SK-N-SH (cell line): ENCODE results near the gene BMF. TPM values are rescaled to one million over a fixed set of nuclear protein-coding genes. Genes with fewer than 3 reads are reported as not detected.

Experiments
- CTCF ChIA-PET: fragments of 300-600, 350-600 bp; formaldehyde crosslinking; extraction: SDS; loops from one replicate; lab custom pipeline; 2021; lab: Yijun Ruan, JAX
- POLR2A ChIA-PET: fragments of 350-600 bp; sonication (Branson Sonifier 250); formaldehyde crosslinking; extraction: SDS; loops from one replicate; lab custom pipeline; 2020; ENCODE audit warnings: antibody characterized with exemption, inconsistent platforms; lab: Yijun Ruan, JAX
- DNase-seq: peaks from one replicate; pipeline ENCODE4 v3.0.0; 2012
- H2AFZ ChIP-seq: fragments of 200-600 bp; sonication (generic); 2 replicates; pipeline ENCODE4 v1.8.1; 2016; ENCODE audit warnings: antibody characterized with exemption, mild to moderate bottlenecking, low read depth
- H3F3A ChIP-seq: fragments of 200-600 bp; sonication (generic); replicated peaks from 2 replicates; pipeline ENCODE3; 2016; ENCODE audit warnings: antibody characterized with exemption, mild to moderate bottlenecking; ENCODE audit not compliant: insufficient read depth
- H3K27ac ChIP-seq, 2 experiments: fragments of 200-500 bp in 1 of 2; fragments of 200-600 bp in 1 of 2; sonication (Bioruptor generic) in 1 of 2; sonication (generic), shearing (Covaris generic) in 1 of 2; 2 replicates each; pipeline versions ENCODE4 v1.5.1 to v1.6.1; 2014 to 2016; ENCODE audit warnings: low read depth in 2 of 2, inconsistent platforms in 1 of 2, low read length in 1 of 2, mild to moderate bottlenecking in 1 of 2, mixed read lengths in 1 of 2
- H3K27me3 ChIP-seq: fragments of 200-600 bp; sonication (generic), shearing (Covaris generic); 2 replicates; pipeline ENCODE4 v1.6.1; 2016; ENCODE audit warnings: mixed run types; ENCODE audit not compliant: insufficient read depth
- H3K36me3 ChIP-seq, 2 experiments: fragments of 200-500 bp in 1 of 2; fragments of 200-600 bp in 1 of 2; sonication (Bioruptor generic) in 1 of 2; sonication (generic) in 1 of 2; replicated peaks in 1 of 2; 2 replicates each; pipeline versions ENCODE3 to v1.5.1; 2014 to 2016; ENCODE audit warnings: low read length in 1 of 2, mild to moderate bottlenecking in 1 of 2; ENCODE audit not compliant: insufficient read depth in 2 of 2, control insufficient read depth in 1 of 2
- H3K4me1 ChIP-seq, 2 experiments: fragments of 200-500 bp in 1 of 2; fragments of 200-600 bp in 1 of 2; sonication (Bioruptor generic) in 1 of 2; sonication (generic), shearing (Covaris generic) in 1 of 2; 2 replicates each; pipeline versions ENCODE4 v1.5.1 to v1.6.1; 2014 to 2016; ENCODE audit warnings: low read depth in 1 of 2, low read length in 1 of 2, mixed run types in 1 of 2; ENCODE audit not compliant: insufficient read depth in 2 of 2, control insufficient read depth in 1 of 2
- H3K4me2 ChIP-seq: fragments of 200-600 bp; sonication (generic), shearing (Covaris generic); 2 replicates; pipeline ENCODE4 v1.6.1; 2017; ENCODE audit warnings: mixed run types
- H3K4me3 ChIP-seq, 2 experiments: fragments of 200-500 bp in 1 of 2; fragments of 200-600 bp in 1 of 2; sonication (Bioruptor generic) in 1 of 2; sonication (generic), shearing (Covaris generic) in 1 of 2; 2 replicates each; pipeline versions ENCODE4 v1.5.1 to v1.8.1; 2014 to 2016; ENCODE audit warnings: low read depth in 2 of 2, inconsistent platforms in 1 of 2, low read length in 1 of 2, mild to moderate bottlenecking in 1 of 2, mixed read lengths in 1 of 2, moderate library complexity in 1 of 2
- H3K79me2 ChIP-seq: fragments of 200-600 bp; sonication (generic); 2 replicates; pipeline ENCODE4 v1.8.1; 2017; ENCODE audit warnings: mild to moderate bottlenecking; ENCODE audit not compliant: insufficient read depth
- H3K9ac ChIP-seq: fragments of 200-600 bp; sonication (generic); 2 replicates; pipeline ENCODE4 v1.6.1; 2017; ENCODE audit warnings: mixed run types
- H3K9me2 ChIP-seq: fragments of 200-600 bp; sonication (generic); 2 replicates; pipeline ENCODE4 v1.6.1; 2017; ENCODE audit warnings: mixed run types
- H3K9me3 ChIP-seq: fragments of 200-600 bp; sonication (generic); 2 replicates; pipeline ENCODE4 v1.6.1; 2017; ENCODE audit warnings: mixed run types, mild to moderate bottlenecking, moderate library complexity
- H4K20me1 ChIP-seq: fragments of 200-600 bp; sonication (generic); 2 replicates; pipeline ENCODE4 v1.6.1; 2017; ENCODE audit warnings: mild to moderate bottlenecking, mixed run types; ENCODE audit not compliant: insufficient read depth
- CHD2 ChIP-seq: fragments of 150-350 bp; IDR thresholded peaks from 2 replicates; pipeline ENCODE4 v1.6.1; 2018; ENCODE audit warnings: low read length; ENCODE audit not compliant: partially characterized antibody
- ELF1 ChIP-seq: IDR thresholded peaks from 2 replicates; pipeline ENCODE4 v1.4.0; 2012
- EP300 ChIP-seq, 2 experiments: IDR thresholded peaks; 2 replicates each; pipeline versions ENCODE4 v1.4.0 to v1.6.1; 2012; ENCODE audit warnings: borderline replicate concordance in 1 of 2, low read depth in 1 of 2, low read length in 1 of 2
- FOXJ3 ChIP-seq: sonication (generic); formaldehyde crosslinking; IDR thresholded peaks from 2 replicates; pipeline ENCODE4 v1.5.1; 2020; ENCODE audit warnings: mild to moderate bottlenecking, missing genetic modification reagents
- MEF2A ChIP-seq: IDR thresholded peaks from 2 replicates; pipeline ENCODE4 v1.4.0; 2012; ENCODE audit warnings: low read depth, borderline replicate concordance
- MXI1 ChIP-seq: IDR thresholded peaks from 2 replicates; pipeline ENCODE4 v1.6.1; 2012; ENCODE audit warnings: mild to moderate bottlenecking, low read depth, low read length, improper control_type of control experiment
- NRF1 ChIP-seq: IDR thresholded peaks from 2 replicates; pipeline ENCODE4 v1.6.1; 2012; ENCODE audit warnings: low read depth, mild to moderate bottlenecking, low read length
- POLR2AphosphoS5 ChIP-seq: IDR thresholded peaks from 2 replicates; pipeline ENCODE4 v1.6.1; 2012; ENCODE audit warnings: low read depth, low read length
- RAD21 ChIP-seq: IDR thresholded peaks from 2 replicates; pipeline ENCODE4 v1.6.1; 2012; ENCODE audit warnings: mild to moderate bottlenecking, low read length
- RFX5 ChIP-seq: IDR thresholded peaks from 2 replicates; pipeline ENCODE4 v1.6.1; 2012; ENCODE audit warnings: mild to moderate bottlenecking, improper control_type of control experiment, low read length
- RXRA ChIP-seq: IDR thresholded peaks from 2 replicates; pipeline ENCODE4 v1.4.0; 2012; ENCODE audit warnings: low read depth, mild to moderate bottlenecking, borderline replicate concordance
- SMC3 ChIP-seq: IDR thresholded peaks from 2 replicates; pipeline ENCODE4 v1.6.1; 2012; ENCODE audit warnings: low read depth, low read length, improper control_type of control experiment
- TEAD4 ChIP-seq: IDR thresholded peaks from 2 replicates; pipeline ENCODE4 v1.4.0; 2012; ENCODE audit warnings: mild to moderate bottlenecking, borderline replicate concordance; ENCODE audit not compliant: insufficient read depth
- YY1 ChIP-seq: IDR thresholded peaks from 2 replicates; pipeline ENCODE4 v1.4.0; 2012; ENCODE audit warnings: low read depth, mild to moderate bottlenecking
- WGBS: methylation state at CpG from one replicate; pipeline ENCODE4 v1.1.6; 2017; ENCODE audit warnings: low lambda C conversion rate; 5-methylcytosine and 5-hydroxymethylcytosine counted together
- polyA plus RNA-seq, 3 experiments: library from polyadenylated mRNA; depleted of rRNA; stranded (reverse); fragments of >200 nt; gene quantifications; 2 replicates each; pipeline ENCODE4 v1.2.3, GENCODE V29; 2012
- TF ChIP-seq, protein P1 (sequence below): IDR thresholded peaks from 2 replicates; pipeline ENCODE4 v1.4.0; 2012; ENCODE audit warnings: low read depth, borderline replicate concordance
- TF ChIP-seq, protein P2 (sequence below): IDR thresholded peaks from 2 replicates; pipeline ENCODE4 v1.4.0; 2012; ENCODE audit warnings: low read depth, borderline replicate concordance
- TF ChIP-seq, protein P3 (sequence below): IDR thresholded peaks from 2 replicates; pipeline ENCODE4; 2012
- TF ChIP-seq, protein P4 (sequence below): IDR thresholded peaks from 2 replicates; pipeline ENCODE4 v1.4.0; 2012; ENCODE audit warnings: low read depth

BMF gene
- polyA plus RNA-seq, 1 of the 3 experiments (the other 2 are of a cell fraction): 0.72 TPM

DNA sequence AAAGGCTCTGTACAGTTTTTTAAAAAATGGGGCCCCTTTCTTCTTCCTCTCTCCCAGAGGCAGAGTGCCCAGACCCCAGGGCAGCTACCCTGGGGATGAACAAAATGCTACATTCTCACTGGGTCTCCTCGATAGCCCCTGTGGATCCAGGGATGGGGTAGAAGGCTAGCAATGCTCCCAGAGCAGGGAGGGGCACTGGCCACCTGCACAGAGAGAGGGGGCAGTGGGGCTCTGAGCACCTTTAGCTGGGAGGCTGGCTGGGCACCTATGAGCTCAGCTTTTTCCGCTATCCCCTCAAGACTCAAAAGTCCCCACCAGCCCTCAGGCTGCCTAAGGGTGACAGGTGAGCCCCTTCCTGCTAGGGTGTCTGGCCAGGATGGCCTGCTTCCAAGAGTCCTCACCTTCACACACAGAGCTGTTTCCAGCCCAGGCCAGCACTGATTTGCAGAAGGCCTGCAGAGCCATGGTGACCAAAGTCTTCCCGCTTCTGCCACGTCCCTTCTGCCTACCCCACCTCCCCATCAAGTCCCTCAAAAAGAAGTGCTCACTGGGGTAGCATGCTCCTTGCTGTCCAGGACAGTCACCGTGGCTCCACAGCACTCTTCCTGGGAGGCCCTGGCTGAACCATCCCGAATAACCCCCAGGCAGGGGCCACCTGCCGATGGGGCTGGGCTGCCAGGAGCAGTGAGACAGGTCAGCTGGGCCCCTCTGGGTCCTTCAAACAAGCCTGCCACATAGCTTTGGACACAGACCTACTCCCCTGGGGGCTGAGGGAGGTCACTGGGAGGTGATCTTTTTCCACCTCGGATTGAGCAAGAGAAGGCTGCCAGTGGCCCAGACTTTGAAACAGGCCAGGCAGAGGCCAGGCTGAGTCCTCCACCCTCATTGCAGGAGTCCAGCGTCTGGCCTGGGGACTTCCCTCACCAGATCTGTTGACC is 20.4 kb downstream of the BMF start:
- H3K4me1 ChIP-seq: peaks cover 40 to 55% of the 10 kb centered on the region in 2 experiments

DNA sequence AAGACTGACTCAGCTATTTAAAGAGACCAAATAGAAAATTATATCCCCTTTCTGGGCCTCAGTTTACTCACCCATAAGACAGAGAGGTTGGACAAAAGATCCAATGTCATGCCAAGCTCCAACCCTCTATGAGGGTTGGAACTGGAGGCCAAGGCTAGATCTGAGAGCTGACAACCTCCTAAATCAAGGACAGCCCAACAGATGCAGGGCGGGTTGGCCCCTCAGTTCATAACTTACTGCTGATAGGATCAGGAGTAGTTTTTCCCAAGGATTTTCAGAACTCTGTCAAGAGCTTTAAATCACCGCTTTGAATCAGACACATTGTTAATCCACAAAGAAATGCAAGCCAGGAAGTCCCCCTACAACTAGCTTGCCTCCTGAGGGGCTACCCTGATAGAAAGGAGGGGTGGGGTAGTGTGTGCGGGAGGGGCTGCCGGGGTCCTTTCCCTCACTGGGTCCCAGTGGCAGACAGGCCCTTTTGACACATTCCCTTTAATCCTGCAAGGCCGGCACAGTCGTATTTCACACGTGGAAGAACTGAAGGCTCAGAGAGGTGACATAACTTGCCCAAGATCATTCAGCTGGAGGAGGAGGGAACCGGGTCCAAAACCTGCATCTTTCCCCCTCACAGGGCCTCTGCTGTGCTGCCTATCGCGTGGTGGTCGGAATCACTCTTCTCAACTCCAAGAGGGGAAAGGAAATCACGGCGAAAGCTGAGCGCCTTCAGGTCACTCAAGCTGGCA is 21.4 kb downstream of the BMF start:
- H3K27me3 ChIP-seq: no peaks in the 10 kb centered on the region
- POLR2A ChIA-PET: interaction anchor here (1.6 kb wide), 1 partner anchor 20 kb away, joined by 4 read pairs; no protein-coding TSS in a partner anchor
- TF ChIP-seq SMC3: no peak
- TF ChIP-seq, protein P1, sequence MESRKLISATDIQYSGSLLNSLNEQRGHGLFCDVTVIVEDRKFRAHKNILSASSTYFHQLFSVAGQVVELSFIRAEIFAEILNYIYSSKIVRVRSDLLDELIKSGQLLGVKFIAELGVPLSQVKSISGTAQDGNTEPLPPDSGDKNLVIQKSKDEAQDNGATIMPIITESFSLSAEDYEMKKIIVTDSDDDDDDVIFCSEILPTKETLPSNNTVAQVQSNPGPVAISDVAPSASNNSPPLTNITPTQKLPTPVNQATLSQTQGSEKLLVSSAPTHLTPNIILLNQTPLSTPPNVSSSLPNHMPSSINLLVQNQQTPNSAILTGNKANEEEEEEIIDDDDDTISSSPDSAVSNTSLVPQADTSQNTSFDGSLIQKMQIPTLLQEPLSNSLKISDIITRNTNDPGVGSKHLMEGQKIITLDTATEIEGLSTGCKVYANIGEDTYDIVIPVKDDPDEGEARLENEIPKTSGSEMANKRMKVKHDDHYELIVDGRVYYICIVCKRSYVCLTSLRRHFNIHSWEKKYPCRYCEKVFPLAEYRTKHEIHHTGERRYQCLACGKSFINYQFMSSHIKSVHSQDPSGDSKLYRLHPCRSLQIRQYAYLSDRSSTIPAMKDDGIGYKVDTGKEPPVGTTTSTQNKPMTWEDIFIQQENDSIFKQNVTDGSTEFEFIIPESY: no peak
- TF ChIP-seq MXI1: no peak
- no peak for TF ChIP-seq POLR2AphosphoS5
- TF ChIP-seq ELF1: no peak
- no peak for TF ChIP-seq CHD2
- TF ChIP-seq RAD21: no peak
- TF ChIP-seq NRF1: no peak
- no peak for TF ChIP-seq EP300 (IDR thresholded peaks at IDR 0.05; ENCODE audit: borderline replicate concordance in 1 of 2, low read depth in 1 of 2, low read length in 1 of 2)
- TF ChIP-seq, protein P2, sequence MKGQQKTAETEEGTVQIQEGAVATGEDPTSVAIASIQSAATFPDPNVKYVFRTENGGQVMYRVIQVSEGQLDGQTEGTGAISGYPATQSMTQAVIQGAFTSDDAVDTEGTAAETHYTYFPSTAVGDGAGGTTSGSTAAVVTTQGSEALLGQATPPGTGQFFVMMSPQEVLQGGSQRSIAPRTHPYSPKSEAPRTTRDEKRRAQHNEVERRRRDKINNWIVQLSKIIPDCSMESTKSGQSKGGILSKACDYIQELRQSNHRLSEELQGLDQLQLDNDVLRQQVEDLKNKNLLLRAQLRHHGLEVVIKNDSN: no peak
- TF ChIP-seq, protein P3, sequence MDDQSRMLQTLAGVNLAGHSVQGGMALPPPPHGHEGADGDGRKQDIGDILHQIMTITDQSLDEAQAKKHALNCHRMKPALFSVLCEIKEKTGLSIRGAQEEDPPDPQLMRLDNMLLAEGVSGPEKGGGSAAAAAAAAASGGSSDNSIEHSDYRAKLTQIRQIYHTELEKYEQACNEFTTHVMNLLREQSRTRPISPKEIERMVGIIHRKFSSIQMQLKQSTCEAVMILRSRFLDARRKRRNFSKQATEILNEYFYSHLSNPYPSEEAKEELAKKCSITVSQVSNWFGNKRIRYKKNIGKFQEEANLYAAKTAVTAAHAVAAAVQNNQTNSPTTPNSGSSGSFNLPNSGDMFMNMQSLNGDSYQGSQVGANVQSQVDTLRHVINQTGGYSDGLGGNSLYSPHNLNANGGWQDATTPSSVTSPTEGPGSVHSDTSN: no peak
- no peak for TF ChIP-seq FOXJ3

More for the DNA sequence above, 20.4 kb downstream of the BMF start:
- Histone ChIP-seq H3K4me3 (no peak overlapping the region), H3K27ac (peak overlapping the region in 1 of 2 experiments; percentile 47; a peak in 1 of 4 replicates), H2AFZ (no peak overlapping the region), H4K20me1 (no peaks in the 10 kb centered on the region), H3K79me2 (no peaks in the 10 kb centered on the region), H3K9ac (no peak overlapping the region), H3K9me2 (no peaks in the 10 kb centered on the region), H3K36me3 (no peaks in the 10 kb centered on the region), H3F3A (no peaks in the 10 kb centered on the region), H3K9me3 (no peaks in the 10 kb centered on the region), H3K4me2 (no peak overlapping the region), H3K27me3 (no peaks in the 10 kb centered on the region)
- WGBS: 66% methylated on average over 4 of the region's 9 CpGs
- ChIA-PET POLR2A (interaction anchor here (1.6 kb wide), 1 partner anchor 18 kb away, joined by 4 read pairs; no protein-coding TSS in a partner anchor), CTCF (interaction anchor here (0.9 to 14.1 kb wide), 2 partner anchors 16 to 145 kb away, joined by 3 to 137 read pairs; no protein-coding TSS in a partner anchor)
- DNase-seq: peak; percentile 26
- TF ChIP-seq, protein P4, sequence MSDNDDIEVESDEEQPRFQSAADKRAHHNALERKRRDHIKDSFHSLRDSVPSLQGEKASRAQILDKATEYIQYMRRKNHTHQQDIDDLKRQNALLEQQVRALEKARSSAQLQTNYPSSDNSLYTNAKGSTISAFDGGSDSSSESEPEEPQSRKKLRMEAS: no peak
- TF ChIP-seq RXRA (no peak), RFX5 (no peak), TEAD4 (no peak), MEF2A (no peak), YY1 (no peak), CHD2 (no peak), ELF1 (no peak)
- TF ChIP-seq, protein P1: no peak

More for the DNA sequence above, 21.4 kb downstream of the BMF start:
- Histone ChIP-seq H3K4me2 (no peak overlapping the region), H3K27ac (no peak overlapping the region), H2AFZ (no peak overlapping the region), H3K4me1 (peaks cover 38 to 49% of the 10 kb centered on the region in 2 experiments), H3K9me2 (no peaks in the 10 kb centered on the region), H3K36me3 (no peaks in the 10 kb centered on the region), H3F3A (no peaks in the 10 kb centered on the region), H3K79me2 (no peaks in the 10 kb centered on the region), H3K9ac (no peak overlapping the region), H3K9me3 (no peaks in the 10 kb centered on the region), H4K20me1 (no peaks in the 10 kb centered on the region), H3K4me3 (no peak overlapping the region)
- DNase-seq: no peak
- WGBS: 92% methylated on average over 14 of the region's 14 CpGs
- CTCF ChIA-PET: interaction anchor here (0.5 to 14.1 kb wide), 3 partner anchors 17 to 1380 kb away, joined by 3 to 137 read pairs (median 3); partner anchors contain the start of gene BUB1B
